Nephron progenitor cell (in vitro differentiated cells): ENCODE data around the gene HGF.
"Not testable (repeated sequence)": the region's sequence is repeated elsewhere in the genome, so short reads cannot be mapped to it uniquely, and the experiment has no call there.

ENCODE experiments used
- DNase-seq: peaks from one replicate; pipeline ENCODE4 v3.0.0; 2021
- H3K27ac Mint-ChIP-seq: 2 replicates; pipeline ENCODE4 v1.8.0; 2021; ENCODE audit warnings: mild to moderate bottlenecking, moderate library complexity, mixed read lengths
- H3K27me3 Mint-ChIP-seq: 2 replicates; pipeline ENCODE4 v1.8.0; 2021; ENCODE audit warnings: mild to moderate bottlenecking, low read depth, mixed read lengths; ENCODE audit not compliant: poor library complexity
- H3K36me3 Mint-ChIP-seq: 2 replicates; pipeline ENCODE4 v1.8.0; 2021; ENCODE audit warnings: low read depth, mixed read lengths
- H3K4me1 Mint-ChIP-seq: 2 replicates; pipeline ENCODE4 v1.8.0; 2021; ENCODE audit warnings: mixed read lengths
- H3K4me3 Mint-ChIP-seq: 2 replicates; pipeline ENCODE4 v1.8.0; 2021; ENCODE audit warnings: mild to moderate bottlenecking, moderate library complexity, mixed read lengths
- H3K9me3 Mint-ChIP-seq: 2 replicates; pipeline ENCODE4 v1.8.0; 2021; ENCODE audit warnings: mild to moderate bottlenecking, moderate library complexity, mixed read lengths
- CTCF ChIP-seq: fragments of 200-600 bp; sonication (generic); IDR thresholded peaks from 2 replicates; pipeline ENCODE4 v1.5.0; 2021; ENCODE audit warnings: antibody characterized with exemption

Gene HGF

GRCh38 chr7:81769891-81770727 is at the start of gene HGF:
HGF (minus strand) TSS chr7:81770047; CDS start chr7:81769971, 76 bp downstream.
- Mint-ChIP-seq H3K4me3 (peak within 1 kb of the TSS; percentile 7), H3K9me3 (no peaks in the 10 kb centered on the region), H3K4me1 (peaks cover 48% of the 10 kb centered on the region), H3K36me3 (no peaks in the 10 kb centered on the region), H3K27me3 (no peaks in the 10 kb centered on the region), H3K27ac (peak within 1 kb of the TSS; percentile 55)
- peak; percentile 14 for DNase-seq
- no peak for TF ChIP-seq CTCF

- Mint-ChIP-seq H3K4me3 (no peak overlapping the region), H3K9me3 (no peaks in the 10 kb centered on the region), H3K36me3 (no peaks in the 10 kb centered on the region), H3K27ac (no peak overlapping the region), H3K27me3 (no peaks in the 10 kb centered on the region), H3K4me1 (peaks cover 14% of the 10 kb centered on the region)
- DNase-seq = no peak
- no peak for TF ChIP-seq CTCF
These were observed 46.5 kb upstream of the HGF start for GRCh38 chr7:81816312-81816711.

GRCh38 chr7:81812866-81813476 is 43.1 kb upstream of the HGF start:
- not testable (repeated sequence) for H3K27ac Mint-ChIP-seq, H3K9me3 Mint-ChIP-seq, H3K36me3 Mint-ChIP-seq, H3K27me3 Mint-ChIP-seq, DNase-seq, H3K4me3 Mint-ChIP-seq
- H3K4me1 Mint-ChIP-seq = peaks cover 14% of the 10 kb centered on the region

GRCh38 chr7:81811956-81812865 is 42.4 kb upstream of the HGF start:
- Mint-ChIP-seq H3K27ac (no peak overlapping the region), H3K4me3 (no peak overlapping the region), H3K36me3 (no peaks in the 10 kb centered on the region), H3K27me3 (peaks cover 7% of the 10 kb centered on the region), H3K4me1 (peaks cover 14% of the 10 kb centered on the region), H3K9me3 (no peaks in the 10 kb centered on the region)
- DNase-seq = no peak
- no peak for TF ChIP-seq CTCF

GRCh38 chr7:81810476-81811155 is 40.8 kb upstream of the HGF start:
- Mint-ChIP-seq H3K27me3 (peaks cover 7% of the 10 kb centered on the region), H3K9me3 (no peaks in the 10 kb centered on the region), H3K4me3 (no peak overlapping the region), H3K27ac (no peak overlapping the region), H3K36me3 (no peaks in the 10 kb centered on the region), H3K4me1 (peaks cover 1% of the 10 kb centered on the region)
- TF ChIP-seq CTCF = no peak
- no peak for DNase-seq

- not testable (repeated sequence) for H3K36me3 Mint-ChIP-seq, DNase-seq, H3K27ac Mint-ChIP-seq, H3K9me3 Mint-ChIP-seq, H3K27me3 Mint-ChIP-seq, H3K4me3 Mint-ChIP-seq
- peaks cover 15% of the 10 kb centered on the region for H3K4me1 Mint-ChIP-seq
These were observed 38.5 kb upstream of the HGF start for GRCh38 chr7:81808310-81808709.
